ENCODE data around the gene ZNF488.

The ZNF488 gene

DNA sequence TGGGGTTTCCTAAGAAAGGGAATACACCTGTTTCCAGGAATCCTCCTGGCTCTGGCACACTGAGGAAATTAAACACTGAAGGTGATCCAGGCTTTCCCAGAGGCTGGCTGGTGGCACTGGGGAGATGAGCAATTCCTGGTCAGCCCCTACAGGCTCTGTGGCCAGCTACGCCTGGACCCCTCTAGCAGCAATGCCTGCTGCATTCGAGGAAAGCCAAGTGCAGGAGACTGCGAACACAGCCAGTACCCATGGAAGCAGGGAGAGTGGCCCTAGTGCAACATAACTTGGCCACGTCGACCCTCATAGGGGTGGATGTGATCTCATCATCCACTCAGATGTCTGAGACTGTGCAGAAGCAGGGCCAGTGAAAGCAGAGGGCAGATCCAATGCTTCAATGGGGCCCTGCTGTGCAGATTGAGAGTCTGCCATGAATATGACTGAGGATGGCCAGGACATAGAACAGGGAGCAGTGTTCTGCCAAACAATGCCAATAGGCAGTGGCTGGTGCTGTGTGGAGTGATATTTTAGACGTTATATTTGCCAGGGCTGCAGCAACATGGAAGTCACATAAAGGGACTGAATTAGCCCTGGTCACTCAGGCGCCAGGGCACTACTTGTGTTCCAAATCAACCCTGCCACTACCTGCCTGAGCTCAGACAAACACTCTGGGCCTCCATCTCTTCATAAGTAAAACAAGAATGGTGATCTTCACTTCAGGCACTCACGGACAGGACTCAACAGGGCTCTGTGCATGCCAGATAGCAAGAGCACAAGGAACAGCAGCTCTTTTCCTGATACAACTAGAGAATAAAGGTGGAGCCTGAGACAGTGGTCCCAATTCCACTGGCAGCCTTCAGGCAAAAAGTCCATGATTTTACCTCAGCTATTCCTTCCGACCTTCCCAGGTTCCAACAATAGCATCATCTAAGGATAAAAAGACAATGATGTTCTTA is 2.4 kb downstream of the ZNF488 start:
- no peak for DNase-seq

DNA sequence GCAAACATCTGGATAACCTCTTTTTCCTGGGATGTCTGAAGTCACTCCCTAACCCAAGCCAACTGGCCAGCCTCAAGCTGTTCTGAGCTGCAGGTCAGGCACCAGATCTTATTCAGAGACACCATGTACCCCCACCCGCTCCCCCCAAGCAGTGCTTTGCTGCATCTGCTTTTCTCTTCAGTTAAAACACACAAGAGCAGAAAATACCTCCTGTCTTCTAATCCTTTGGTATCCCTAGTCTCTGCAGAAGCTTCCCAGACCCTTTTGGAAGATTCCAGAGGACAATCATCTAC is 3.0 kb downstream of the ZNF488 start:
- no peak for DNase-seq

DNA sequence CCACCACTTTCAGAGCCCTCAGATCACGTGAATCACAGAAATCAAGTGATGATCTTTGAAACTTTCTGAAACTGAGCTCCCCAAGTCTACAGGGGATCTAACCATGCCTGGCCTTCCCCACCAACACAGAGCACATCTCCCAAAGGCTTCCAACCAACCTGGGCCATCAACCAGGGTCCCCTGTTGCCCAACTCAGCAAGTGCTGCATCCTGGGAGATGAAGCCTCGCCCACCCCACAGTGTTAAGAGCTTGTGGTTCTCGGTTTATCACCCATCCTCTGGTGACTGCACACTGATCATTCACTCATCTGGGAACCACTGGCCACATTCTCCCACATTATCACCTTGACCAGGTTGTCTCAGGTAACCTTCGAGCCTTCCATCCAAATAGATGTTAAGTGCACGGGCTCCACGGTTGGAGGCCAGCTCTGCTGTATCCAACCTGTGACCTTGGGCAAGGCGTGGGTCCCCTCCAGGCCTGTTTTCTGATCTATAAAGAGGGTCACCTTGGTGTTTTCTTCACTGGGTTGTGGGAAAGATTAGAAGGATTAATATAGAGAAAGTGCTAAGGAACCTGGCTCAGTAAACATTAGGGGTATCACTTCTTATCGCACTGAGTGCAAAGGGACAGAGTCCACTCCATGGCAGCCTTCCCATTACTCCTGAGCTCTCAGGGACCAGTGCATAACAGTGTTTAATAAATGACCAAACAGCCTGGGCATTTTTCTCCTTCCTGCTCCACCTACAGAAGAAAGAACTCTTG is 3.6 kb downstream of the ZNF488 start:
- DNase-seq, result no peak

DNA sequence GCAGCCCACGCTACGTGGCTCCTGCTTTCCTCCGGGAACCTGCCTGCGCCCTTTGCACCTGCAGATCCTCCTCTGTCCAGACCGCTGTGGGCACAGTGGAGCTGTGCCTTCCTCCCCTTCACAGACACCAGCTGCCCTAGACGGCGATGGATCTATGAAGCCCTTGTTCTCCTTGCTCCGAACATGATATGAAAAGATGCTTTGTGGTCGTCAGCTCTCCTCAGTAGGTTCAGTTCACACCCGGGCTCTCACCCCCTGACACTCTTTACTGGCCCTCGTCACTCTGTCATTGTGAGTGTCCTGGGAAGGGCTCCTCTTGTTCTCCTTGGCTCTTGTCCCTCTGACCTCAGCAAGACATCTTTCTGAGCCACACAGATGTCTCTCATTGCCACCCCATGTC is 4.2 kb downstream of the ZNF488 start:
- no peak for DNase-seq

DNA sequence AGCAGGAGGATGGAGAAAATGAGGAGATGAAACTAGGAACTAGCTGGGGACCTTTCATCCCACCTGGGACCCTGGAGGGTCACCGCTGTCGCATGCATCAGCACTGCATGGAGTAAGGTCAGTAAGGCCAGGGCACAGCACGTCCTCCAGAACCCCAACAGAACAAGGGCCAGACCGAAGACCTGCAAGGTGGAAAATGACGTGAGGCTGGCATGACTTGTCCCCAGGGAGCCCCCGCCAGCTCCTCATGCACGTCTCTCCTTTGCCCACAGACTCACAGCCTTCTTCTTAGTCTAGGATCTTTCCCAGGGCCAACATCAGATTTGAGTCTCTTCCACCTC is 4.7 kb downstream of the ZNF488 start:
- DNase-seq, result no peak

DNA sequence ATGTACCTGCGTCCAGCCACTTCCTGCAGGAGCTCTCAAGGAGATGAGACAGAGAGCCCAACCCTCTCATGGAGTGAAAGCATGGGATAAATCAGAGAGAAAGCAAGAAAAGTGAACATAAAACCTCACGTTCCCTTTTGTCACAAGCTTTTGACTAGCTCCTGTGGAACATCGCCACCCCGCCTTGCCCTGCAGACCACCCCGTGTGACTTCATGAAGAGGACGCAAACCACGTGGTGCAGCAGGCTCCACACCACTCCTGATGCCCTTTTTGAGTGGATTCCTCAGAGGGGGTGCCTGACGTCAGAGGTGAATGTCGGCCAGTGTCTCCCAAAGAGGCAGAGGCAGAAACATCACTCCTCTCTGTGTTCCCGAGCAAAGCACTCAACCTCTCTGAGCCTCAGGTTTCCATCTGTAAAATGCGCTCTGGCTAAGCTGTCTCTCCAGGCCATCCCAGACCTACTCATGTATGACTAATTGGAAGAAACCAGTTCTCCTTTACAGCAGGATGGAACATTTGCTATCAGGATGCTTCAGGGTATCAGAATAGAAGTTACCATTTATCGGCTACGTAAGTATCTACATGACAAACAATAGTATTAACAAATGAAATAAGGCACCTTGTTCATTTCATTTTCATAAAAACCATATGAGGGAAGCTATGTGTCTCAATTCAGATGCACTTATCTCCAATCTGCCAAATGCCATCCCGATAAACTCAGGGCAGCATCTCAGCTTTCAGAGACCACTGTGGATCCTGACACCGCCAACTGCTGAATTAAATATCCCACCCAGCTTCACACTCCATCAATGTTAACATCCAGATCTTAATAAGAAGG is 5.3 kb downstream of the ZNF488 start:
- no peak for DNase-seq

DNA sequence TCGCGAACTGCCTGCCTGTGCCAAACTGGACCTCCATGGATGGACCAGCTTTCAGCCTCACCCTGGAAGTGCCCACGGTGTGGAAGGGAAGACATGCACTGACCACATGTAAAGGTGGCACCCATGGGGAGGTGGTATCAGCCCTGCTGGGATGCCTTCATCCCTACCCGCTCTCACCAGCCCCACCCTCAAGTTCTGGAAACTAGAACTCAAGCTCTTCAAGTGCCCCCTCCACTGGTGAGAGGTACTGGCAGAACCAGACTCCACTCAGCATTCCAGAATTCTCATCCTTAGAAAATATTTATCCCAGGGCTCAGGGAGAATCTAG is 5.9 kb downstream of the ZNF488 start:
- DNase-seq, result no peak

DNA sequence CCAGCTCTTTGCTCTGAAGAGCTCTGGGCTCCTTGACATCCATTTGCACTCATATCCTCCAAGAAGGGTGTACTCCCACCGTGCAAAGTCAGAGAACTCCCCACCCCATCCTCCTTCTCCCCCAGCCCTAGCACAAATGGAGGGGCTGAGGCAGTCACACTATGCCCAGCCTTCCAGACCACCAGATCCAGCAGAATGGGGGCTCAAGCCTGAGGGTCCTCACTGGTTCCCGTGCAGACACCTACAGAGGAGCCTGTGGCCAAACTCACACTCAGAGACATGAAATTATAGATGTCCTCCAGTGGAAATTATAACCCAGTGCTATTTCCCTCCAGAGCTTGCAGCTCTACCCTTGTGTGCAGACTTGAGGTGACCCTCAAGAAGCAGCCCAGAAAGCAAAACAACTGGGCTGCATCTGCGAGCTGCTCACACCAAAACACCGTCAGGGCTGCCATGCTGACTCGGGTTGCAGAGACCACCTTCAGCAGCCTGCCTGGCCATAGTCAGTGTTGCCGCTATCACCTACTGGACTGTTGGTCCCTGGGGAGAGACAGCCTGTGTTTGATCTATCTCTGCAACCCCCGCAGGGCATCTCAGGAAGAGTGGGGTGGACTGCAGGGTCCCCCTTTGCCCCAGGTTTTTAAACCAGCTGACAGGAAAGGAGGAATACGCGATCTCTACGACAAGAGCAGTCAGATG is 7.4 kb downstream of the ZNF488 start:
- no peak for DNase-seq

DNA sequence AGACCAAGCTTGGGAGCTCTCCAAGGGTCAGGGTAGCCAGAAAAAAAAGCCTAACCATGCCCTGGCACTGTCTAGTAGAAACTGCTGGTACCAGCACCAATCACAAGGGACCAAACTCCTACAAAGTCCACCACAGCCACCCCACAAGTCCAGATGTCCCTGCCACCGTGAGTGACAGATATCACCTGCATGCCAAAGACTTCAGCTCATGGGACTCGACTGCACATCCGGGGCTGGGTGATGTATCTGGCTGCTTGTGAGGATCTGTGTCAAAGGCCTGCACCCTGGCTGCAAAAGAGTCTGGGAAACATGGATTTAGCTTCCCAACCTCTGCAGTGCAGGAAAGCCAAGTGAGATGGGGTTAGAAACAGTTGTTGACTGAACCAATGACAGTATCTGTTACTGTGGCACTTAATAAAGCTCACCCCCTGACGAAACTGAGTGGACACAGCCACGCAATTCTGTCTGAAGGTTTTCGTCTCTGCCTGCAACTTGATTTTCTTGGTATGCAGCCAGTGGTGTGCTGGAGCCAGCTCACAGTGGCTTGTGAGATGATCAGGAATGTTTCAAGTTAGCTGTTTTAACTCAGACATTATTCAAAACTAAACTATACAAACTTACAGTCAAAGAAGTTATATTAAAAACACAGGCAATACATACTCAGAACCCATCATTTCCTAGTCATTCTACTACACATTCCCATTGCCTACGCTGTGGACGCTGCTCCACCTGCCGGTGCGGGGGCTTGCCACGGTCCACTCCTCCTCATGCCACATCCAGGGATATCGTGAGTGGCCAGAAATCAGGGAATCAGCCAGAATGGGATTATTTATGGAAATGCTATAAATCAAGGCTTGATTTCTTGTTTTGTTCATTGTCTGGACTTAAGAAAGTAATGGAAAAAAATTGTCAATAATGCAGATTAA is 9.2 kb downstream of the ZNF488 start:
- DNase-seq, result no peak

DNA sequence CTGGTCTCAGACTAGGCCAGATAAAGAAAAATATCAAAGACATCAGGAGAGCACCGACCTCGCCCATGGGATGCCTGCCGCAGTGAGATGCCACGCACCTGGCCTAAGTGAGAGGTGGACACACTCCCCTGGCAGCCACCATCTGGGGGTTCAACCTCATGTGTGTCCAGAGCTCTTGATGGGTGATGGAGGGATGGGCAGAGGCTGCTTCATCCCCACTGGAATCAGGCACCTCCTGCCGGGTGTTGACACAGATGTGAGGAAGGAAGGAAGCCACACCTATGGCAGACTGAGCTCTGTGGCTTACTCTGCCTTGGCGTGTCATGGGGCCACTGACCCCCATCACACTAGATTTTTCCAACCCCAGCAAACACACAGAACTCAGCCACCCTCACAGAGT is 11.4 kb downstream of the ZNF488 start:
- no peak for DNase-seq

DNA sequence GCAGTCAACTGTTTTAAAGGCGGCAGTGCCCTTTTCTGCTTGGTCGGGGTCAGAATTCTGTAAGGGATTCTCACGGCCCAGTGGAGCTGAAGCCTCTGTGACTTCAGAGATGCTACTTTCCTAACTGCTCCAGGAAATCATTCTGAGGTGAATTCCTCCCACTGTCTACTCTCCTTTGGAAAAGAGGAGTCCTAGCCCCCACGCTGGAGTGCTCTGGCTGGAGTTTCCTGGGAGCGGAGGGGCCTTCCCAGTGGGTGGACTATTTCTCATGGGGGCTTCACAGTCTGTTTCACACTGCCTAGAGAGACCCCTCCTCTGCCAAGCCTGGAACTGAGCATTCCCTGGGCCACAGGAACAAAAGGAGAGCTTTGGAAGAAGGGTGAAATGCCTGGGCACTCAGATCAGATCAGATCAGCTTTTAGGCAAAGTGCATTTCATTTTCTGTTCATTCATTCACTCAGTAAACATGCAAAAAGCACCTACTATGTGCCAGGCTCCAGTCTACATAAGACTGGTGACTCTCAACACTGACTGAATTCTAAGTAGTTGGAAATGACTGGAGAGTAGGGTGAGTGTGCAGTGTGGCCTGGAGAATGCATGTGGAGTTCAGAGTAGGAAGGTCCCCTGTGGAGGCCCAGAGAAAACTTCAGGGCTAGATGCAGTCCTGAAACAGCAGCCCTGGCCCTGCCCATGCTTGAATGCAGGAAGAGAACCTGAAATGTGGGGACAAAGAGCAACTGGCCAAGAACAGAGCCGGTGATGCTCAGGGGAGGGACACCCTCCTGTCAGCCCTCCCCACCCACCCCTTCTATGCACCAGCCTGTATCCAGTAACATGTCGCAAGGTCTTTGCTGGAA is 12.2 kb downstream of the ZNF488 start:
- no peak for DNase-seq

DNA sequence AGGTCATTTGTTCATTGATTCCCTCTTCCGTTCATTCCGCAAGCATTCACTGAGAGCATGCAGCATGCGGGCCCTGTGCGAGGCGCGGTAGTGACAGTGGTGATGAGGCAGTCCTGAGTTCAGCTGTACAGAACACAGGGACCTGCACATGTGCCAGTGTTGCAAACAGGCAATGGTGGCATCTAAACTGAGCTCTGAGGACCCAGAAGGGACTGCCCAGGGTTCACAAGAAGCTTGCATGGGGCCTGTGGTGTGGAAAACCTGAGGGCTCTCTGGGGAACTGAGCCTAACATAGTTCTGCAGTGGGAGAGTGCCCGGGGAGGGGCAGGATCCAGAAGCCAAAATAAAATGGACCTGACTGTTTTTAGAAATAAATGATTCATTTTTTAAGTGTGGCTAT is 13.2 kb downstream of the ZNF488 start:
- no peak for DNase-seq

DNA sequence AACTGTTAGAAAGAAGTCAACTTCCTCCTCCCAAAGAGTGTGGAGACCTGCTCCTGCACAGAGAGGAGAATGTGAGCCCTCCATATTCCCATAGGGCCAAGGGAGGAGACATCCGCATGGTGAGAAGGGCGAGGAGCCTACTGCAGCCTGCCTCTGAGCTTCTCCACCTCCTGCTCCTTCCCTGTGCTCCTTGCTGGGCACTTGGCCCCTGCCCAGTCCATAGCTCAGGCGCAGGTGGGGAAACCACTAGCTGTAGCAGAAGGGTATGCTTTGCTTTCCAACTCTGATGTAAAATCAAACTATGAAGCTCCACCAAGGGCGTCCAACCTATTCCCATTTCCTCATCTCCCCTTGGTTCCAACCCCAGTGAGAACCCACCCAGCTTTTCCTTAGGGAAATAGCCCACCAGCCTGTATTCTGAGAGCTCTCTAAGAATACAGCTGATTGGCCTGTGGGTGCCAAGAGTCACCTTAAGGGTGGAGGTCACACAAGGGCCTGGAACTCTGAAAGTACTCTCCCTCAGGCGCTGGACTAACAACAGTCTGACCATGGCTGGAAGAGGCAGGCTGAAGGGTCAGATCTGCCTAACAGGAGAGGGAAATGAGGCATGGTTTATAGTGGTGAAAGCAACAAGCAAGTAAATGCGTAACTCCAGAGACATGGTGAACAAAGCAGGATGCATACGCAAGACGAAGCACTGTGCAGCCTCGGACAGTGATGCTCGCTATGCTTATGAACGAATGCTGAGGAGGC is 13.9 kb downstream of the ZNF488 start:
- no peak for DNase-seq

DNA sequence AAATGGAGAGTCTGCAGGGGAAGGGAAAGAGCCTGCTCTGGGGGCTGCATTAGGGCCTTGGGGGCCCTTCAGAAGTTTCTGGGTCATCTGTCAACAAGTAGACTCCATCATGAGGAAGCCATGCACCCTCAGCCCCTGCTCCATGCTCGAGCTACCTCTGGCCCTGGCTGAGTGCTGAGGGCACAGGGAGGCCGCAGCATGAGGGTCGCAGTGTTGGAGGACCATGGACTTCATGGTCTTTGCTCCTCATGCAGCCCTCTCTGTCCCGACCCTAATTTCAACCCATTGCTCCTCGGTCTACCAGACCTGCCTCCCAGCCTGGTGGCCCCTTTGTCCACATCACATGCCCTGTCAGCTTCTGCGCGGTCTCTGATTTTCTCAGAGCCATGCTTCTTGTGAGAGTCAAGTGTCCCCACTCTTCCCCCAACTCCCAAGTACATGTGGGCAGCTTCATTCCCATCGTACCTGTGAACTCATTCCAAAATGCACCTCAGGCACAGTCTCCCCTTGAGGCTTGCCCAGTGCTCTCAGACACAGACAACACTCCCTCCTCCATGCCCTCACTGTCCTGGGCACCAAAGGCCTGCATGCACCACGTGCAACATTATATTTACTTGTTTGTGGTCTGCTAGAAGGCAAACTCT is 14.7 kb downstream of the ZNF488 start:
- no peak for DNase-seq

DNA sequence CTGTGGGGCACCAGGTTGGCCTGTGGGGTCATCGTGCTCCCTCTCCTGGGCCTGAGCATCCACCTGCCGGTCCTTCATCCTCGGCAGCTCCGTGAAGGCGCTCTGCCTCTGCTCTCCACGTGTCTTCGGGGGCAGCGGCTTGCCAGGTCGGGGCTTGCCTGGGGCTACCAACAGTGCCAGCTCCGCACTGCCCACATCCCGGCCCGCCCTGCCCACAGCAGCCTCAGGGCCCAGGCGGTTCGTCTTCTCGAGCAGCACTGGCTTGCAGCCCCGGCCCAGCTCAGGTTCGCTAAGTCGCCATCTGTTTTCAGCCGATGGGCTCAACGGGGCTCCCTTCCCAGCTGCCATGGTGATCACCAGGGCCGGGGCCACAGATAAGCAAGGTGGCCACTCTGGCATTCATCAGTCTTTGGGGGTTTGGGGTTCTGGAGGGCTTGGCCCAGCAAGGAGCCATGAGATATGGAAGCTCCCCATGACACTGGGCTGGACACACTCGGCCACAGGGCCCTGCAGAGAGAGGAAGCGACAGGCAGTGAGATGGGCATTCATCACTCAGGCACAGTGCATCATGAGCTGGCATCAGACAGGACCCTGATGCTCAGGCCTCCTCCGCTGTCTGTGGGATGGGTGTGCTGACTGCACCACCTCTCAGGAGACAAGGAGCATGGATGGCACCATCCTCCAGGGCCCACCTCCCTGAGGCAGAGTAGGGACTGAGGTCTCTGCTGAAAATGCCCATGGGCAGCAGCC is 15.5 kb downstream of the ZNF488 start:
- no peak for DNase-seq

DNA sequence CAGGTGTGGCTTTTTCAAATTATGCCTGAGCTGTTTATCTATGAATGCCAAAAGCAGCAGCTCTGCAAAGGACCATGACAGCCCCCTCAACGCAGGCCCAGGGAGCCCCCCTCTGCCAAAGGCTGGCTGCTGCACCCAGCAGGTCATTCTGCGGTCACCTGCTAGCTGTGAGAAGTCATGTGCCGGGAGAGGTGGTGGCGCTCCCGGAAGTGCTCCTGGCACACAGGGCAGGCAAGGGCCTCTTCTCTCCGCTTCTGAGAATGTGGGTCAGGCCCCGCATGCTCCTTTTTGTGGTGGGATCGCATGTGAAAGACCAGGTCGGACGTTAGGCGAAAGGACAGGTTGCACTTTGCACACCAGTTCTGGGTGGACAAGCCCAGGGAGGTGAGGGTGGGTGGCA is 16.4 kb downstream of the ZNF488 start:
- no peak for DNase-seq

DNA sequence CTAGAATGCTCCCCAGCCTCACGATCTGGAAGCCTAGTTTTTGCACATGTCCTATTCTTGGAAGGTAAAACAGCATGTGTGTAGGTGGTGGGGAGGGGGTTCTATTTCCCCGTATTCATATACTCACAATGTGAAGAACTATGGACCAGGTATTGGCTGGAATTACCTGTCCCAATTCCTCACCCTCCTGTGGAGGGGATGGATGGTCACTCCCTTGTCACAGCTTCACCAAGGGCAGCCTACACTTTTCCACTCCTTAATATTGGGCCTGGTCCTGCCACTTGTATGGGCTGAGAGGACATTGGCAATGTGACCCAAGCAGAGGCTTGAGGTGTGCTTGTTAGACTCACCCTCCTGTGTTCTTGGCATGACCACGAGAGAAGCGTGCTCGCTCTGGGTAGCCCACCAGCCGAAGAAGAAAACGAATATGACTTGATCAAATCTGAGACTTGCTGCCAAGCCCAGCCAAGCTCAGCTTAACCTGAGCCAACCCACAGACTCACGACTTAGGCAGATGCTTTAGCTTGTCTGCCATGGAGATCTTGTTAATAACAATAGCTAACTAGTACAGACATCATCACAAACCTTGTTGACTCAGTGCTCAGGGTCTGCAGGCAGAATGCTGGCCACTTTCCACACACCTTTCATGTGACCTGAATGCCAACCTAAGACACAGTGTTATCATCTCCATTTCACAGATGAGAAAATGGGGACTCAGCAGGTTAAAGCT is 17.2 kb downstream of the ZNF488 start:
- DNase-seq, result no peak

DNA sequence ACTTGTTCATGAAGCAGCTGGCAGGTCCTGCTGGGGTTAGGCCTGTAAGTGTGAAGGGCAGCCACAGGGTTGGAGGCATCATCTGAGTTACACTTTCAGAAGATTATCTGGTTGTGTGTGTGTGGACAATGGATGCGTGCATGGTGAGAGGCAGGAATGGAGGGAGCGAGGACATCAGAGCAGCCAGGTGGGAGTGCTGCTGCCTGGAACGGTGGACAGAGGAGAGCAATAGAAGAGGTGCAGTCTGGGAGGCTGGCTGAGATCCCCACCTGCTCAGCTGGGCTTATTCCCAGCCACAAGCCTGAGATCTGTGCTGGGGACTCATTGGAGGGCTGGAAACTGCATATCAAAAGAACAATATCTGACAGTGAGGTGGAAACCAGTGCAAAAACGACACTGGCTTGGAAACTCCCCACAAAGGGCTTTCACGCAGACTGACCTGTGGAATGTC is 17.9 kb downstream of the ZNF488 start:
- DNase-seq, result no peak
